GM21447 (cell line): ENCODE measurements around the gene STARD5.
A peak's percentile ranks its signal among the peaks of the same experiment; 100 is the strongest.
"Not testable (repeated sequence)": the region's sequence is repeated elsewhere in the genome, so short reads cannot be mapped to it uniquely, and the experiment has no call there.

Experiments
- ATAC-seq: cut with Tn5 transposase; IDR thresholded peaks from one replicate; pipeline ENCODE4 v1.9.1; 2021; ENCODE audit not compliant: unreplicated experiment

The STARD5 gene

GRCh38 chr15:81337713-81338157 lies 13.8 kb upstream of the STARD5 start:
- no peak for ATAC-seq

GRCh38 chr15:81337241-81337640 lies 13.3 kb upstream of the STARD5 start:
- ATAC-seq = no peak

- no peak for ATAC-seq
These were observed 12.6 kb upstream of the STARD5 start for GRCh38 chr15:81336568-81336967.

GRCh38 chr15:81335631-81336030 lies 11.7 kb upstream of the STARD5 start:
- ATAC-seq = no peak

GRCh38 chr15:81334768-81335435 lies 11.0 kb upstream of the STARD5 start:
- no peak for ATAC-seq

GRCh38 chr15:81333363-81333762 lies 9.4 kb upstream of the STARD5 start:
- no peak for ATAC-seq

- no peak for ATAC-seq
These were observed 8.4 kb upstream of the STARD5 start for GRCh38 chr15:81332326-81332725.

- no peak for ATAC-seq
These were observed 7.7 kb upstream of the STARD5 start for GRCh38 chr15:81331600-81331999.

- not testable (repeated sequence) for ATAC-seq
These were observed 7.2 kb upstream of the STARD5 start for GRCh38 chr15:81331141-81331540.

- no peak for ATAC-seq
These were observed 6.6 kb upstream of the STARD5 start for GRCh38 chr15:81330366-81331090.

- ATAC-seq = no peak
These were observed 5.5 kb upstream of the STARD5 start for GRCh38 chr15:81329446-81329845.

GRCh38 chr15:81327516-81327915 lies 3.6 kb upstream of the STARD5 start:
- no peak for ATAC-seq

- no peak for ATAC-seq
These were observed 2.7 kb upstream of the STARD5 start for GRCh38 chr15:81326466-81327212.

GRCh38 chr15:81323559-81323943 lies 390 bp downstream of the STARD5 start:
- peak; percentile 22 for ATAC-seq

GRCh38 chr15:81322676-81323253 lies 1.2 kb downstream of the STARD5 start:
- no peak for ATAC-seq

GRCh38 chr15:81321667-81322066 lies 2.3 kb downstream of the STARD5 start:
- no peak for ATAC-seq

- ATAC-seq = no peak
These were observed 6.3 kb downstream of the STARD5 start for GRCh38 chr15:81317642-81318017.

- no peak for ATAC-seq
These were observed 7.7 kb downstream of the STARD5 start for GRCh38 chr15:81316267-81316666.

- no peak for ATAC-seq
These were observed 8.3 kb downstream of the STARD5 start for GRCh38 chr15:81315452-81316175.

GRCh38 chr15:81314378-81314777 lies 9.6 kb downstream of the STARD5 start:
- no peak for ATAC-seq

- no peak for ATAC-seq
These were observed 10.3 kb downstream of the STARD5 start for GRCh38 chr15:81313686-81314085.
